ENCODE data around the gene RABL6.
"Not testable (repeated sequence)": the region's sequence is repeated elsewhere in the genome, so short reads cannot be mapped to it uniquely, and the experiment has no call there.

Gene RABL6

GRCh38 chr9:136795000-136795348, 12.8 kb upstream of the RABL6 start:
- no peak for DNase-seq (ENCODE audit: low spot score)

- no peak for DNase-seq (ENCODE audit: low spot score)
Observed at GRCh38 chr9:136796238-136796774, 11.4 kb upstream of the RABL6 start, which contains the start of gene CCDC183. CCDC183 (plus strand) TSS chr9:136796338; CDS start chr9:136796398, 60 bp downstream.

- not testable (repeated sequence) for DNase-seq (ENCODE audit: low spot score)
Observed at GRCh38 chr9:136796775-136797347, 10.9 kb upstream of the RABL6 start.

GRCh38 chr9:136798708-136799078, 9.1 kb upstream of the RABL6 start:
- no peak for DNase-seq (ENCODE audit: low spot score)

DNA sequence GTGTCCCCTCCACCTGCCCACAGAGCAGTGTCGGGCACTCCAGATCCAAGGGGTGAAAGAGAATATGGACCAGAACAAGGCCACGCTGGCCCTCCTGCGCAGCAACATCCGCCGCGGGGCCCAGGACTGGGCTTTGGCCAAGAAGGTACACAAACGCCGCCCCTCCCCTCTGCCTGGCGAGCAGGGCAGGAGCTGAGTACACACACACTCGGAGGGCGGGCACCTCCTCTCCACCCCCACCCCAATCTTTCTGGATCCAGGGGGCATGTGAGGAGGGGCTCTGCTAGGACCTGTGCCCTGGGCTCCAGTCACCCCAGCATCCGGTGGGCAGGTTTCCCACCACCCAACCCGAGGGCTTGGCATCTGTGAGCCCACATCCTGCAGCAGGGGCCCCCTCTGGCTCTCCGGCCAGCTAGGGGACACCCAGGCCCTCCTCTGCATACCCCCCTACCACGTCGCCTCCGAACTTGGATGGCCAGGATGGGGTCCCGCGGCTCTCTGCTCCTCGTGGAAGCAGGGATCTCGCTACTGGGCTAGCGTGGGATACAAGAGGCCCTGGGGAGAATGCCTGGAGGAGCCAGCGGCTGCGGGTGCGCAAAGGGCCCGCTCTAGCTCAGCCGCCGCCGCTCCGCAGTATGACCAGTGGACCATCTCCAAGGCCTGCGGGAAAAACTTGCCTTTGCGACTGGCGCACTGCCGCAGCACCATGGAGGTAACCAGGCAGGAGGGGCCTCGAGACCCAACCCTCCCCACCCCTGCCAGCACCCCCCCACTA, 8.5 kb upstream of the RABL6 start:
- no peak for DNase-seq (ENCODE audit: low spot score)

DNA sequence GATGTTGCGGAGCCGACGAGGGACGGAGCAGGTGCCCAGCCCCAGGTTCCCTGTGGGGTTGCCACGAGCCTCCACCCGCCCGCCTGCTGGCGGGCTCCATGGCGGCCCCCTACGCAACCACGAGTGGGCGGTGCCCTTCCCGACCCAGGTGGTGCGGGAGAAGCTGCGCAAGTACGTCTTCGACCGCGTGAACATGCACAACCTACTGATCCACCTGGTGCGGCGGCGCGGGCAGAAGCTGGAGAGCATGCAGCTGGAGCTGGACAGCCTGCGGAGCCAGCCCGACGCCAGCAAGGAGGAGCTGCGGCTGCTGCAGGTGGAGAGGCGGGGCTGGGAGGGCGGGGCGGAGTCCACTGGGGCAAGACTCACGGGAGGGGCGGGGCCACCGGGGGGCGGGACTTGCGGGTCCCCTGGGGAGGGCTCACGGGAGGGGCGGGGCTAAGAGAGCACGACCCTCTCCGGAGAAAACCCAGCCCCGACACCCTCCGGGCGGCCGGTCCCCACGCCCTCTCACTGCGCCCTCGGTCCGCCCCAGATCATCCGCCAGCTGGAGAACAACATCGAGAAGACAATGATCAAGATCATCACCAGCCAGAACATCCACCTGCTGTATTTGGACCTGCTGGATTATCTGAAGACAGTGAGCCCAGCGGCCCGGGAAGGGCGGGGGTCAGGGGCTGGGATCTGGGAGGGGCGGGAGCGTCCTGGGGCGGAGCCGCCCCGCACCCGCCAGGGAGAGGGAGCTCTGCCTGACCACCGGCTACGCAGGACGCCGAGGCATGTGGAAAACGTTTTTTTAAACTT, 7.7 kb upstream of the RABL6 start:
- DNase-seq (ENCODE audit: low spot score), result peak; percentile 93

GRCh38 chr9:136802321-136802720, 5.4 kb upstream of the RABL6 start:
- no peak for DNase-seq (ENCODE audit: low spot score)

DNA sequence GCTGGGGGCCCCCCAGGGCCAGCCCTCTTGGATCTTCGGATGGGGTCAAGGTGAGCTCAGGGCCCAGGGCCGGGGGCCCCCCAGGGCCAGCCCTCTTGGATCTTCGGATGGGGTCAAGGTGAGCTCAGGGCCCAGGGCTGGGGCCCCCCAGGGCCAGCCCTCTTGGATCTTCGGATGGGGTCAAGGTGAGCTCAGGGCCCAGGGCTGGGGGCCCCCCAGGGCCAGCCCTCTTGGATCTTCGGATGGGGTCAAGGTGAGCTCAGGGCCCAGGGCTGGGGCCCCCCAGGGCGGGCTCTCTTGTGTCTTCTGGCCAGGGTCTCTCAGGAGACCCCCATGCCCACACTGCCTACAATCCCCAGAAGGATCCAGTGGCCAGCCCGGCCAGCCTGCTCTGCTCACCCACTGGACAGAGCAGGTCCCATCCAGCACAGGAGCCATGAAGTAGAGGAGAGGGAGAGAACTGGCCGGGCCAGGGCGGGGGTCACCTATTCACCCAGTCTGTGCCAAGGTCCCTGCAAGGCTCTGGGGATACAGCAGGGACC, 4.7 kb upstream of the RABL6 start:
- not testable (repeated sequence) for DNase-seq (ENCODE audit: low spot score)

DNA sequence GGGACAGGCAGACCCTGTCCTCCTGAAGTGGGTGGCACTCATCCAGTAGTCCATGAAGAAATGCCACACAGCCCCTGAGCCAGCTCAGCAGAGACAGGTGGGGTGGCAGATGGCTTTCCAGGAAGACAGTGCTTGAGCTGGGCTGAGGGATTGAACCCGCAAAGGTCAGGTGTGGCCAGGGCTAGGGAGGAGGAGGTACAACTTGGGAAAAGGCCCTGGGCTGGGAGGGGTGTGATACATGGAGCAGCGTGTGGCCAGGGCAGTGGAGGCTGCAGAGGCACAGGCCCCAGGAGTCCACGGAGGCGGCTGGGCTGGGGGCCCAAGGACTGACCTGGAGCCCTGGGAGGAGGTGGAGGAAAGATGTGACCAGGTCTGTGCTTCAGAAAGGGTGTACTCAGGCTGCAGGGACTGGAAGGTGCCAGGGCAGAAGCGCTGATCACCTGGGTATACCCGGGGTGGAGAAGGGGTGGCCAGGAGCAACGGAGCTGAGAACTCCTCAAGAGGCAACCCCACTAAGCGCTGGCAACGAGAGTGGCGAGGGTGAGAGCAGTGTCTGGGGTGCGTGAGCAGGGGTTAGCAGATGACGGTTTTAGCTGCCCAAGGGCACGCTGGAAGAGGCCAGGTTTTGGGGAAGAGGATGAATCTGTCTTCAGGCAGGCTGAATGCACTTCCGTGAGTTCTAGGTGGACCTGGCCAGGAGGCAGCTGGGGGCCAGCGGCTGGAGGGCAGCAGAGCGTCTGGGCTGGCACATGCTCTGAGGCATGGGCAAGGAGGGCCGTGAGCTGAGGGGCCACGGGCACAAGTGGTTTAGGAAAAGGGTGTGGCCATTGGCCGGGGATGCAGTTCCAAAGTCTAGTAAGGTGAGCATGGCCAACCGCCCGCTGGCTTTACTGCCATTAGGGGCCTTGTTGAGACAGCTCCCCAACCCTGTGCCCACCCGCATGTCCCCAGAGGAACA, 3.9 kb upstream of the RABL6 start:
- no peak for DNase-seq (ENCODE audit: low spot score)

DNA sequence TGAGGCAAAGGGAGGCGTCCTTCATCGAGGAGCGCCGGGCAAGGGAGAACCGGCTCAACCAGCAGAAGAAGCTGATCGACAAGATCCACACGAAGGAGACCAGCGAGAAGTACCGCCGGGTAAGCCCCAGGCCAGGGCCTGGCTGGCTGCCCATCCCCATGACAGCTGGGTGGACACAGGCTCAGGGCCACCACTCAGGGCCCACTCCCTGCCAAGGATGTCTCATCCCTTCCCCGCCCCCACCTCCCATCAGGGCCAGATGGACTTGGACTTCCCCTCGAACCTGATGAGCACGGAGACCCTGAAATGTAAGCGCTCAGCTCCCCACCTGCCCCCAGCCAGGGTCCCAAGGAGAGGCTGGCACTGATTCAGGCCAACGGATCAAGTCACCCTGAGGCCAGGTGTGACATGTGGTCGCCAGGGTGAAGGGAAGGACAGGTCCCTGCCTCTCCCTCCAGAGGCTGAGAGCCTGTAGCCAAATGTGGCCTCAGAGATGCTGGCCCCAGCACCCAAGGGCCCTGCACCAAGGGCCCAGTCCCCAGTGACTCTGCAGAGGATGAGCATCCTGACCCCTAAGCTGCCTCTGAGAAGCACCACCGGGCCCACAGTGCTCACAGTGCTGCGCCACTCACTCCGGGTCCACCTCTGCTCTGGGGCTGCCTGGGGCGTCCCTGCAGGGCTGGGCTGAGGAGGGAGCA, 3.1 kb upstream of the RABL6 start:
- DNase-seq (ENCODE audit: low spot score), result no peak

DNA sequence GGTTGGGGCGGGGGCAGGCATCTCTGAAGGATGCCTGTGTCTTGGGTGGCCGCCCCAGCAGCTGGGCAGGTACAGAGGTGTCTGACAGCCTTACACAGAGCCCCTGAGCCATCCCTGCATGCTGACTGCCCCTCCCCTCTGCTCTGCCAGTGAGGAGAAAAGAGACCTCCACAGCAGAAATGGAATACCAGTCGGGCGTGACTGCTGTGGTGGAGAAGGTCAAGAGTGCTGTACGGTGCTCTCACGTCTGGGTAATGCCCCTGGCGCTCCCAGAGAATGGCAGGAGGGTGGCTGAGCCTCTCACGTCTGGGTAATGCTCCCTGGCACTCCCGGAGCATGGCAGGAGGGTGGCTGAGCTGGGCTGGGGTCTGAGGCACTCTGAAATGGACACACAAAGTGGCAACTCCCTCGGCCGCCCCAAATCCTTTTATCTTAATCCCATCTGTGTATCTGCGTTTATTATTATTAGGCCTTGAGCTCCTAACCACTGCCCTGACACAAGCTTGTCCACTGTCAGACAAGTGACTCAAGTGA, 2.5 kb upstream of the RABL6 start:
- no peak for DNase-seq (ENCODE audit: low spot score)

DNA sequence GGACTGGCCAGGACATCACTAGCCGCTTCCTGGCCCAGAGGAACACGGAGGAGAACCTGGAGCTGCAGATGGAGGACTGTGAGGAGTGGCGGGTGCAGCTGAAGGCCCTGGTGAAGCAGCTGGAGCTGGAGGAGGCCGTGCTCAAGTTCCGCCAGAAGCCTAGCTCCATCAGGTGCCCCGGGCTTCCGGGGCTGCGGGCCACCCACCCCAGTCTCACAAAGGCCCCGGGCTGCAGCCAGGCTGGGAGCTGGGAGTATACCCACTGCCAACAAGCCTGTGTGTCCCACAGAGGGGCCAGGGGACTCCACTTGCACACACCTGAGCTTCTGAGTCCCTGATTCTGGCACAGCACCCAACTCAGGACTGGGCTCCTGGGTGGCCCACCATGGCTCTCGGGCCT, 1.7 kb upstream of the RABL6 start:
- no peak for DNase-seq (ENCODE audit: low spot score)

GRCh38 chr9:136806631-136807201, 1.0 kb upstream of the RABL6 start:
- DNase-seq (ENCODE audit: low spot score), result no peak

GRCh38 chr9:136808075-136808805, 492 bp downstream of the RABL6 start:
- peak; percentile 39 for DNase-seq (ENCODE audit: low spot score)

GRCh38 chr9:136808806-136809158, 1.0 kb downstream of the RABL6 start:
- DNase-seq (ENCODE audit: low spot score), result no peak

DNA sequence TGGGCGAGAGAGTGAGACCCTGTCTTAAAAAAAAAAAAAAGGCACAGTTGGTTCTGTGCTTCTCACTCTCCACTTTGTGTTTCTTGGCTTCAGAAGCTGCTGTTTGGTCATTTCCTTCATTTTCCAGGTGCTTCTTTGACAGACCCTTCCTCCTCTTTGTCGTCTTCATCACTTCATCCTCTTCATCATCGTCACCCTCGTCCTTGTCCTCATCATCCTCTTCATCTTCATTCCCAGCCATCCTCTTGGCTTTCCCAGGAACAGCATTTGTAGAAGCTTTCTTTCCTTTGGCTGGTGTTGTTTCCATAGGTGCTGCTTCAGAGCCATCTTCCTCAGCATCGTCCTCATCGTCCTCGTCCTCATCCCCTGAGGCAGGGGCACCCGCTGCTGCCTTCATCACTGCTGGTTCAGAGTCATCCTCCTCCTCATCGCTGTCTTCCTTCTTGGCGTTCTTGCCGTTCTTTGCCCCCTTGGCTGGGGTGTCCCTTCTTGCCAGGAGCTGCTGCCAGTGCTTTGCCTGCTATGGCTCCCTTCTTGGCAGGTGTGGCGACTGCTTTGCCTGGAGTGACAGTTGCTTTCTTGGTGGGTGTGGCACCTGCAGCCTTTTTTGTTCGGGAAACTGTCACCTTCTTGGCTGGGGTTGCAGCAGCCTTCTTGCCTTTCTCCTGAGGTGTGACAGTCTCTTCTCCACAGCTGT, 7.1 kb downstream of the RABL6 start:
- no peak for DNase-seq (ENCODE audit: low spot score)

DNA sequence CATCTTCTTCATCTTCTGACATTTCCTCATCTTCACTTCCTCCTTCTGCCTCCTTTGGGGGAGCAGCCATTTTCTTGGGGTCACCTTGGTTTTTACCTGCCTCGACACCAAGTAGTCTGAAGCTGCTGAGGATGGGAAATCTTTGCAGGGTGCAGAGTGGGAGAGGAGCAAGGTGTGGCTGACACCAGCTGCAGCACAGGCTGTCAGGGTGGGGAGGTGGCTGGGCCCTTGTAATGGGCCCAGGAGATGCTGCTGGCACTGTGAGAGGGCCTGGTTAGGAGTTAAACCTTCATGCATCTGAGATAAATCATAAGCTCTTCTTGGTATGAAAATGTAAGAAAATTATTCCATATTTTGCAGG, 7.7 kb downstream of the RABL6 start:
- DNase-seq (ENCODE audit: low spot score), result no peak

- no peak for DNase-seq (ENCODE audit: low spot score)
Observed at GRCh38 chr9:136820971-136821825, 13.4 kb downstream of the RABL6 start.
